Mesodermal cell (in vitro differentiated cells): Measurements from ENCODE around the gene MAPK8.

Experiments
- H3K27ac ChIP-seq: 2 replicates; pipeline ENCODE4 v1.7.0; 2013; ENCODE audit warnings: mild to moderate bottlenecking, low read depth, low read length, moderate library complexity; ENCODE audit not compliant: severe bottlenecking
- H3K36me3 ChIP-seq: 2 replicates; pipeline ENCODE4 v1.7.1; 2013; ENCODE audit warnings: mild to moderate bottlenecking, low read length, moderate library complexity; ENCODE audit not compliant: control insufficient read depth, insufficient read depth
- H3K4me1 ChIP-seq: one replicate; pipeline ENCODE4 v1.7.1; 2013; ENCODE audit warnings: mild to moderate bottlenecking, low read length; ENCODE audit not compliant: insufficient read depth, control insufficient read depth, poor library complexity, severe bottlenecking
- H3K4me3 ChIP-seq: 2 replicates; pipeline ENCODE4 v1.7.0; 2013; ENCODE audit warnings: low read length, control low read depth, mild to moderate bottlenecking; ENCODE audit not compliant: insufficient read depth, poor library complexity, severe bottlenecking; ENCODE audit errors: extremely low read depth
- H3K9me3 ChIP-seq: 2 replicates; pipeline ENCODE4 v1.7.1; 2013; ENCODE audit warnings: mild to moderate bottlenecking, low read length, moderate library complexity; ENCODE audit not compliant: control insufficient read depth
- WGBS, 2 experiments: methylation state at CpG; one replicate each; pipeline ENCODE4 v1.1.5; 2013; ENCODE audit warnings: missing lambda C conversion rate in 2 of 2; ENCODE audit not compliant: insufficient coverage in 2 of 2; 5-methylcytosine and 5-hydroxymethylcytosine counted together

Gene MAPK8

DNA sequence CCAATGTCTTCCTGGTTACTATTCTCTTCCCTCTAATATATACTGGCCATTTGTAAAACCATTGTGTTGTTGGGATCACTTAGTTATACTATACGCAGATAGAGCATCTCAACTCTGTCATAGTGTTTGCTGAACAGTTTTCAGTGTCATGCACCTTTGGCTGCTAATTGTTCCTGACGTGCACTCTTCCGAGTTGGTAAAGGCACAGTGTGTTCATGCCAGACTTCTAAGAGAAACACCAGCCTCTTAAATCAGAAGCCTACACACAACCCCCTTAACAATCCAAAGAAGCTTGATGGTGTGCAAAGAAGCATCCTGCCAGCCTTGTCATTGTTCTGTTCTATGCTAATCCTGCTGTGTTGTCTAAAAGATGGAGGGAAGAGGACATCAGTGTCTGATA lies 131.1 kb downstream of the MAPK8 start:
- no peaks in the 10 kb centered on the region for H3K4me1 ChIP-seq
- H3K36me3 ChIP-seq, result peaks cover 20% of the 10 kb centered on the region
- 94 to 95% methylated on average over 3 of the region's 3 CpGs for WGBS, 2 experiments
- no peak overlapping the region for H3K4me3 ChIP-seq
- H3K27ac ChIP-seq, result no peak overlapping the region
- no peaks in the 10 kb centered on the region for H3K9me3 ChIP-seq

GRCh38 chr10:48439031-48439430 lies 132.6 kb downstream of the MAPK8 start:
- 80 to 100% methylated on average over 1 of the region's 2 CpGs for WGBS, 2 experiments
- no peak overlapping the region for H3K4me3 ChIP-seq
- peaks cover 20% of the 10 kb centered on the region for H3K36me3 ChIP-seq
- H3K27ac ChIP-seq, result no peak overlapping the region
- no peaks in the 10 kb centered on the region for H3K4me1 ChIP-seq
- no peaks in the 10 kb centered on the region for H3K9me3 ChIP-seq

- no peak overlapping the region for H3K4me3 ChIP-seq
- no peaks in the 10 kb centered on the region for H3K4me1 ChIP-seq
- no peak overlapping the region for H3K27ac ChIP-seq
- H3K36me3 ChIP-seq, result peaks cover 16% of the 10 kb centered on the region
- 88 to 91% methylated on average over 6 to 10 of the region's 10 CpGs for WGBS, 2 experiments
- H3K9me3 ChIP-seq, result no peaks in the 10 kb centered on the region
Observed at GRCh38 chr10:48439581-48440041, 133.1 kb downstream of the MAPK8 start.

- H3K36me3 ChIP-seq, result peaks cover 9% of the 10 kb centered on the region
- no peaks in the 10 kb centered on the region for H3K9me3 ChIP-seq
- H3K4me3 ChIP-seq, result no peak overlapping the region
- WGBS, 2 experiments, result 97 to 100% methylated on average over 3 of the region's 4 CpGs
- no peak overlapping the region for H3K27ac ChIP-seq
- no peaks in the 10 kb centered on the region for H3K4me1 ChIP-seq
Observed at GRCh38 chr10:48440771-48441170, 134.3 kb downstream of the MAPK8 start.

DNA sequence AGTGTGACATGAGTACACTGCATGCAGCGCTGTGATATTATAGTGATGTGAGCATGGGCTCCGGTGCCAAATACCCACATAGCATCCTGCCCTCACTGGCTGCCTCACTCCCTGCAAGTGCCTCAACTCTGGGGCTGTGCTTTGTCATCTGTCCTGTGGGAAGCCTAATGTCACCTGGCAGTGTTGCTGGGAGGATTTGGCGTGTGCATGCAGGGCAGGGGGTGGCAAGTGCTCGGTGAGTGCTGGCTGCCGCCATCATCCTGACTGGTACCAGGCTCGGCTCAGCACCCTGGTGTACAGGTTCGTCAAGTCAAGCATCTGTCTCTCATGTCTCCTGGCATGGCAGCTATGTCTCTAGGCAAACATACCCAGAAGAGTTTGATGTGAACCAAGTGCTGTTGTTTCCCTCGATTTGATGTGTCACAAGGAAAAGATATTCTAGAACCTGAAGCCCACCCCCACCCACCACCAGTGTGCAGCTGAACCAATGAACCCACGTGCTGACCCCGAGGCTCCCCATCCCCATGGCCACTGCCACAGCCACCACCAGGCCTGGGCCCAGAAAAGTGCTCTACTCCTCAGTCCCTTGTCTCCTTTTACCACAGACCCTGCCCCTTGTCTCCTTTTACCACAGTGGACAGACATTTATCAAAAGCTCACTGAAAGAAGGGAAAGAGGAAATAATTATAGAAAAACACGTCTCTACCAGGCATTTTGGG lies 135.8 kb downstream of the MAPK8 start:
- no peak overlapping the region for H3K27ac ChIP-seq
- WGBS, 2 experiments, result 89 to 91% methylated on average over 7 of the region's 11 CpGs
- no peak overlapping the region for H3K4me3 ChIP-seq
- peaks cover 5% of the 10 kb centered on the region for H3K36me3 ChIP-seq
- no peaks in the 10 kb centered on the region for H3K4me1 ChIP-seq
- H3K9me3 ChIP-seq, result no peaks in the 10 kb centered on the region

- peaks cover 3% of the 10 kb centered on the region for H3K36me3 ChIP-seq
- 83 to 94% methylated on average over 5 of the region's 5 CpGs for WGBS, 2 experiments
- no peak overlapping the region for H3K4me3 ChIP-seq
- H3K4me1 ChIP-seq, result no peaks in the 10 kb centered on the region
- no peak overlapping the region for H3K27ac ChIP-seq
- H3K9me3 ChIP-seq, result no peaks in the 10 kb centered on the region
Observed at GRCh38 chr10:48442809-48443177, 136.3 kb downstream of the MAPK8 start.

- H3K9me3 ChIP-seq, result no peaks in the 10 kb centered on the region
- H3K36me3 ChIP-seq, result no peaks in the 10 kb centered on the region
- H3K27ac ChIP-seq, result no peak overlapping the region
- no peak overlapping the region for H3K4me3 ChIP-seq
- peaks cover 8% of the 10 kb centered on the region for H3K4me1 ChIP-seq
- 67 to 73% methylated on average over 2 of the region's 2 CpGs for WGBS, 2 experiments
Observed at GRCh38 chr10:48444266-48444665, 137.8 kb downstream of the MAPK8 start.

DNA sequence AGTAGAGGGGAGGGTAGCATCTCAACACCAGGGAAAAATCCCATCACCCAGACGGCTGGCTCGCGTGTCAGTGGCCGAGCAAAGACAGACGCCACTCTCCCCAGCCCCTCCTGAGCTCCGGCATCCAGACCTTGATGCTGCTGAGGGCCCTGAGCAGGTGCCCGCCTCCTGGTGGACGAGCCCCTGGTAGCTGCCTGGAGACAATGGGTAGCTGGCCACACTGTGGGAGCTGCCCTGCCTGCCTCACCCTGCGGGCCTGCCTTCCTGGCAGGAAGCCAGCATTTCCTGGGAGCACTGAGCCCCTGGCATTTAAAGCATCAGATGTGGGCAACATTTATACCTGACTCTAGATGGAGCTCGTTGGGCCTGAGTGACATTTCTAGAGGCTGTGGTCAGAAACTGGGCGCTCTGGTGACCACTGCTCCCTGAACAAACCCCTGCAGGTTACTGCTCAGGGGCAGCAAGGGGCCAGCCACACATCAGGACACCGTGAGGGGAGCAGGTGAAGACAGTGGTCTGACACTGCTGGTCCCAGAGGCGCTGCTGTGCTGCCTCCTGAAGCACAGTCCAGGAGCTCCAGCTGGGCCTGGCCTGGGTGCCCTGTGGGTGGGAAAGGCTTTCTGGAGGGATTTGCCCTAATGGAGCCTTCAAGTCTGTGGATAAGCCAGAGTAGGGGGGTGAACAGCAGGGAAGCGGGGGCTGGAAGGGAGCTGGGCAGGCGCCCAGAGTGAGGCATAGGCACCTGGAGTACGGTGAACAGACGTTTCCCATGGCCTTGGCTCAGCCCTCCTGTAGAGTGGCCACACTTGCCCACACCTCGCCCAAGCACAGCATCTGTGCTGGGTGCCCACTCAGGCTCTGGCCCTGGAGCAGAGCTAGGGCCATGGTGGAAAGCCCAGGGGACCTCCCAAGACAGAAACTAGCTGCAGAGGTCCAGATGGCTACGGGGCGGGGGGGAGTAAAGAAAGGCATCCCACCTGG lies 138.7 kb downstream of the MAPK8 start:
- no peaks in the 10 kb centered on the region for H3K36me3 ChIP-seq
- 88 to 89% methylated on average over 16 to 20 of the region's 20 CpGs for WGBS, 2 experiments
- peaks cover 8% of the 10 kb centered on the region for H3K4me1 ChIP-seq
- no peak overlapping the region for H3K4me3 ChIP-seq
- no peaks in the 10 kb centered on the region for H3K9me3 ChIP-seq
- H3K27ac ChIP-seq, result no peak overlapping the region

DNA sequence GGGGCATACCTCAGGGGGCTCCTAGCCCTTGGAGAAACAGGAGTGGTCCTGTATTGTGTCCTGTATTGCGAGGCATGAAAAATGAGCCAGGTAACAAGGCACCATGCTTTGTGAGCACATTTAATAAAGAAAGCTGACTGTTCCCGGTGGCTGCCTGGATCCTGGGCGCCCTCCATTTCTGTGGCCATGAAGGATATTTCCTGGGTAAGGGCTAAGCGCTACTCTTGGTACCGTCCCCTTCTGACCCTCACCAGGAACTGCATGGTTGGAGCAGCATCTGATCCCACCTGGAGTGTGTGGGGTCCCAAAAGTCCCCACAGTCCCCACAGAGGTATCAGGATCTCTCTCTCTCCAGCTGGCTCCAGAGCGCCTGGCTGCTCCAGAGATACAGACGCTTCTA lies 139.5 kb downstream of the MAPK8 start:
- Histone ChIP-seq H3K36me3 (no peaks in the 10 kb centered on the region), H3K9me3 (no peaks in the 10 kb centered on the region), H3K4me1 (peaks cover 8% of the 10 kb centered on the region), H3K4me3 (no peak overlapping the region), H3K27ac (no peak overlapping the region)
- WGBS, 2 experiments, result 89 to 92% methylated on average over 5 to 7 of the region's 7 CpGs

GRCh38 chr10:48446785-48447184 lies 140.3 kb downstream of the MAPK8 start:
- WGBS, 2 experiments, result 94 to 96% methylated on average over 4 to 5 of the region's 7 CpGs
- no peak overlapping the region for H3K4me3 ChIP-seq
- no peaks in the 10 kb centered on the region for H3K9me3 ChIP-seq
- H3K4me1 ChIP-seq, result peaks cover 8% of the 10 kb centered on the region
- H3K27ac ChIP-seq, result no peak overlapping the region
- H3K36me3 ChIP-seq, result no peaks in the 10 kb centered on the region
